Amygdala (tissue), 56 donors: ENCODE results near the gene PCK1.

Experiments used
- DNase-seq, 56 donors: peaks; one replicate each; lab custom pipeline; 2025; lab: John Stamatoyannopoulos, UW

PCK1 gene

GRCh38 chr20:57615445-57615811, 54.5 kb downstream of the PCK1 start:
- DNase-seq, result no peak

GRCh38 chr20:57616143-57616951, 55.4 kb downstream of the PCK1 start:
- DNase-seq, result no peak

GRCh38 chr20:57617079-57617795, 56.3 kb downstream of the PCK1 start:
- DNase-seq, result no peak
